NCI-H69 (cell line): ENCODE data around the gene NCKAP5L.
"Not testable (repeated sequence)": the region's sequence is repeated elsewhere in the genome, so short reads cannot be mapped to it uniquely, and the experiment has no call there.

ENCODE experiments used
- DNase-seq: peaks from one replicate; lab custom pipeline; 2025; lab: John Stamatoyannopoulos, UW

NCKAP5L gene

GRCh38 chr12:49798248-49798647 lies 30.0 kb downstream of the NCKAP5L start:
- DNase-seq: no peak

GRCh38 chr12:49797449-49797776 lies 30.8 kb downstream of the NCKAP5L start:
- no peak for DNase-seq

- no peak for DNase-seq
These were observed 31.4 kb downstream of the NCKAP5L start for GRCh38 chr12:49796606-49797448.

DNA sequence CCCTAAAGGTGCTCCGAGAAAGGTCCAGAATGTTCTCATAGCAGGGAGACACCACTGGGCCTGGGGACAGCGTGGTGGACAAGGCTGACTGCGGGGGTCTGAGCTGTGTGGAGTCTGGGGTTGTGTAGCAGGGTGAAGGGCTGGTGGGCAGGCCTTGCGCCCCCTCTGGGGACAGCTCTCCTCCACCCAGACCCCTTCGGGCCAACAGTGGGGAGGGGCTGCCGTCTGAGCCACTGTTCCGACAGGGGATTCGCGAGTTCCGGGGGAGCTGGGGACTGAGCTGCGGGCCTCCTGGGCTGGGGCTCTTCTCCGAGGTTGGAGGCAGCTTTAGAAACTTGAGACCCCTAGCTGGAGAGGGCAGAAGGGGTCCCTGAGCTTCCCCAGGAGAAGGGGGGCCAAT lies 32.1 kb downstream of the NCKAP5L start:
- no peak for DNase-seq

- DNase-seq: no peak
These were observed 32.5 kb downstream of the NCKAP5L start for GRCh38 chr12:49795654-49796105.

- no peak for DNase-seq
These were observed 33.2 kb downstream of the NCKAP5L start for GRCh38 chr12:49794811-49795653.

DNA sequence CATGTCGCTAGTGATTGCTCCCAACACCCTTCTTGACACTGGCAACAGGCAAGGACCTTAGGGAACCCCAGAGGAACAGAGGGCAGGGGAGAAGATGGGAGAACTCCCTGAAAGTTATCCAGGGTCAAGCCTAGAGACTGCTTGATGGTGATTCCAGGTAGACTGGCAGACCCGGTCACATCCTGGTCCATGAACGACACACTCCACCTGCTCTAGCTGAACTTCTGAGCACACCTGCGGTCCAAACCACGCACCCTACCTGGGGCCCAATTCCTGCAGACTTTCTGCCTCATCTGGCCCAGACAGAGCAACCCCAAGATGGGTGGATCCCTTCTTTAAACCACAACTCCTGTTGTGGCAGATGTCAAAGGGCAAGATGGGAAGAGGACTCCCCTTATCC lies 34.2 kb downstream of the NCKAP5L start:
- DNase-seq: no peak

- DNase-seq: no peak
These were observed 34.6 kb downstream of the NCKAP5L start for GRCh38 chr12:49793620-49794019.

DNA sequence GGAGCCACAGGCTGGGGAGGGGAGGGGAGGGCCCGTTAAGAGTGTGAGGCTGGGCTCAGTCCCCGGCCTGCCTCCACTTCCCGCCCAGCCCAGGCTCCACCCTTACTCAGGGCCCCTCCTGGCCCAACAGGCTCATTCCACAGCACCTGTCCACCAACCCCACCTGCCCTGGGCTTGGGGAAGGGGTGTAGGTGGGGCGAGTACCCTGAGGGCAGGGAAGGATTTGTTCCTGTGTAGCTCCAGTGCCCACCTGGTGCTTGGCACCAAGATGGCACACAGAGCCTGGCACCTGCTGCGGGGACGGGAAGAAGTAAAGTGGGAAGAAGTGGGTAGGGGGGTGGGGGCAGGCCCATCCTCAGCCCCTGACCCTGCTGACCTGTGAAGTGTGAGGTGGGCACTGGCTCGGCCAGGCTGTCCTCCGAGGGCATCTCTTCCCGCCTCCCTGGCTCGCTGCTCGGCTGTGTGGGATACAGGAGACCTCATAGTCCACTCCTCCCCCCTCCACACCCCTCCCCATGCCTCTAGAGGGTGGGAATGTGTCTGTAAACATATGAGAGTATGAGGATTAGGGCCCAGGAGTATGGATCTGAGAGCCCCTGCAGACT lies 35.1 kb downstream of the NCKAP5L start:
- DNase-seq: no peak

DNA sequence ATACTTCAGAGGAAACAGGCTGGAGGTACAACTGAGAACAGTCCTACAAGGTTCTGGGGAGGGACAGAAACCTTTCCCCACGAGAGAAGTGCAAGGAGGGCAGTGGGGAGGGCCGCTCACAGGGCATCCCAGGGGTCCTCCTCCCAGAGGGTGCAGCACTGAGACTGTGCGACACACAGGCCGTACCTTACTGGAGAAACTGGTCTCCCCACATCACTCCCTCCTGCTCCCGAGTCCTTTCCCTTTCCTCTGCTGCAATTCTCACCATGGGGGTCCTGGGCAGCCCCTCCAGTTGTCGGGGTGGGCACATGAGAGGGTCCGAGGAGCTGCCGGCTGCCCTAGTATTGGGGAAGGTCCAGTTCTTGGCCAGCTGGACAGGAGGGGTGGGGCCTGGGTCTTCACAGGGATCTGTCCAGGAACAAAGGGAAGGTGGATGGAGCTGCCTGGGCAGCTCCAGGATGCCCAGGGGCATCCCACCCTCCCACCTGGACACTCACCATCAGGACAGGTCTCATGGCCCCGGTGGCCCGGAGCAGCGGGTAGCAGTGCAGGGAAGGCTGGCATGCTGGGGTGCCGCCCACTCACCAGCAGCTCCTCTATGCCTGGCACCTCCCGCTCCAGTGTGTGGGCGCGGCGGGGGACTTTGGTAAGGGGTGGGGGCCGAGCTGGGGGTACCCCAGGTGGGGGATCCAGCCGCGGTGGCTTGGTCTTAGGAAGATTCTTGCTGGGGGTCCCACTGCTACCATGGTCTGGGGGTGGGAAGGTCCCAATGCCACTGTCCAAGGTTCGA lies 35.8 kb downstream of the NCKAP5L start:
- no peak for DNase-seq

DNA sequence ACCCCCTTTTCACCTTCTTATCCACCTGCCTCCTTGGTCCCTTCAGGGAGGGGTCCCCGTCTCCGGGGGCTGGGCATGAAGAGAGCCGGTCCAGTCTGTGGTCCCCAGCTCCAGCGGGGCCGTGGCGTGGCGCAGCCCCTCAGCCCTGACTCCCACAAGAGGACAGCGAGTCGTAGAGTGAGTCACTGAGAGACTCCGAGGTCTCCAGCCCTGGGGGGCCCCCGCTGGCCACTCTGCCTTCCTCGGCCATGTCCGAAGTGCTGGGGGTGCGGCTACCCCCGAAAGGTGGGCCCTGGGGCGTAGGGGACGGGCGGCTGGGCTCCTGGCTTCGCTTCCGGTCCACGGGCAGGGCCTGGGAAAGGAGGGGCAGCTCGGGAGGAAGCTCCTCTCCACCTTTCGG lies 36.5 kb downstream of the NCKAP5L start:
- no peak for DNase-seq

DNA sequence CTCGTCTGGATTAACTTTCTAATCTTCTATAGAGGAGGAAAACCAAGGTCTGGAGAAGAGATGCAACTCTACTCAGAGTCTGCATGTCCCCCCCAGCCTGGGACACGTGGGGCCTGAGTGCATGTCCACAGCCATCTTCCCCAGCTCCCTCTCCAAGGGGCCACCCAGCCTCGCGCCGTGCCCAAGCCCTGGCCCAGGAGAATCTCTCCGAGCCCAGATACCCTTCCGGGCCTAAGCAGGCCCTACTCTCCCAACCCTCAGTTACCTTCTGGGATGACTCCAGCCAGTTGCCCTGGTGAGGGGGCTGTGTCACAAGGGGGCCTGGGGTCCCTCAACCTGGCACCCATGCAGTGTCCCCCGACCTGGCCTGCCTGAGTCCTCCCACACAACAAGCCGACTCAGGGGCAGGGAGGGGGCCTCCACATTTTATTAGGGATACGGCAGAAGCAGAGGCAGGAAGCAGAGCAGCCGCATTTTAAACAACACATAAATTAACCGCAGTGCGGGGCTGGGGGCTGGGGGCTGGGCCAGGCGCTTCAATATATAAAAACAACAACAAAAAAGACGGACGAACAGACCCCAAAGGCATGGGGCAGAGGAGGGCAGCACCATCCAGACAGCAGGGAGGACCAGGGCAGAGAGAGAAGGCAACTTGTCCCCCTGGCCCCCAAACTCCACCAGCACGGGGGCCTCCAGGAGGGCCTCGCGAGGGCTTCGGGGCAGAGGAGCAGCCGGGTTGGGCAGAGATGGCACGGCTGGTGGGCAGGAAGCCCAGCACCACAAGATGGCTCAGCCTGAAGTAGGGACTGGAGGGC lies 37.3 kb downstream of the NCKAP5L start:
- DNase-seq: no peak

DNA sequence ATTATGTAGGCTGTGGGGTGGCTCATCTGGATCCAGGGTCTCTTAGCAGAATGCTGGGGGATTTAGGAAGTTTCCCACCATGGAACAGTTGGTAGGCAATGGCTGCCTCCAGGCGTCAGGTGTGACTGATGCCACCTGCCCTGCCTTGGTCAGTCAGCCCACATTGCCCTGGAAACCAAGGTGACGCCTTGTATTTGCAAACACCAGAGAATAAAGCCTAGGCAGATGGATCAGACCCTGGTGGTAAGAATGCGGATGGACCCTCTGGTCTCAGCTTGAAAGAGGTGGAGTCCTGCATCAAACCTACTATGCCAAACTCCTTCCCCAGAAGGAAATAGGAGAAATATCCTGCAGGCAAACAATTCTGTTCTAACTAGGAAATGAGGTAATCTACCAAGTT lies 38.2 kb downstream of the NCKAP5L start:
- DNase-seq: peak; percentile 82

- no peak for DNase-seq
These were observed 40.5 kb downstream of the NCKAP5L start for GRCh38 chr12:49787672-49788071.

DNA sequence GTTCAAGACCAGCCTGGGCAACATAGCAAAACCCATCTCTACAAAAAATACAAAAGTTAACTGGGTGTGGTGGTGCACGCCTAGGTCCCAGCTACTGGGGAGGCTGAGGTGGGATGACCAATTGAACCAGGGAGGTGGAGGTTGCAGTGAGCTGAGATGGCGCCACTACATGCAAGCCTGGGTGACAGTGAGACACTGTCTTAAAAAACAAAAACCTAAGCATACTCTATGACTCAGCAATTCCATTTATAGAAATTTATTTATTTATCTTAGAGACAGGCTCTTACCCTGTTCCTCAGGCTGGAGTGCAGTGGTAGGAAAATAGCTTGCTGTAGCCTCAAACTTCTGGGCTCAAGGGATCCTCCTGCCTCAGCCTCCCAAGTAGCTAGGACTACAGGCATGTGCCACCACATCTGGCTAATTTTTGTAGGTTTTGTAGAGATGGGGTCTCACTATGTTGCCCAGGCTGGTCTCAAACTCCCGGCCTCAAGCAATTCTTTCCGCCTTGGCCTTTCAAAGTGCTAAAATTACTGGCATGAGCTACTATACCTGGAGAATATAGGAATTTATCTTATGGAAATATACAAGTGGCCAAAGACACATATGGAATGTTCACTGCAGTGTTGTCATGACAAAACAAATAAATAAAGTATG lies 43.3 kb downstream of the NCKAP5L start:
- DNase-seq: no peak

- peak; percentile 44 for DNase-seq
These were observed 44.1 kb downstream of the NCKAP5L start for GRCh38 chr12:49783917-49784676.

DNA sequence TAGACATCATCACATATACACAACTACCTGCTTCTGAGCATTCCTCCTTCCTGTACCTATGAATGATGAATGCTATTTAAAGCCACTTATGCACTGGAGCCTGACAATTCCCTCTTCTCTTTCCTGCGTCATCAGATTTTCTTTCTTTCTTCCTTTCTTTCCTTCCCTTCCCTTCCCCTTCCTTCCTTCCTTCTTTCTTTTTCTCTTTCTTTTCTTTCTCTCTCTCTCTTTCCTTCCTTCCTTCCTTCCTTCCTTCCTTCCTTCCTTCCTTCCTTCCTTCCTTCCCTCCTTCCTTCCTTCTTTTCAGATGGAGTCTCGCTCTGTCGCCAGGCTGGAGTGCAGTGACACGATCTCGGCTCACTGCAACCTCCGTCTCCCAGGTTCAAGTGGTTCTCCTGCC lies 47.3 kb downstream of the NCKAP5L start:
- DNase-seq: not testable (repeated sequence)

DNA sequence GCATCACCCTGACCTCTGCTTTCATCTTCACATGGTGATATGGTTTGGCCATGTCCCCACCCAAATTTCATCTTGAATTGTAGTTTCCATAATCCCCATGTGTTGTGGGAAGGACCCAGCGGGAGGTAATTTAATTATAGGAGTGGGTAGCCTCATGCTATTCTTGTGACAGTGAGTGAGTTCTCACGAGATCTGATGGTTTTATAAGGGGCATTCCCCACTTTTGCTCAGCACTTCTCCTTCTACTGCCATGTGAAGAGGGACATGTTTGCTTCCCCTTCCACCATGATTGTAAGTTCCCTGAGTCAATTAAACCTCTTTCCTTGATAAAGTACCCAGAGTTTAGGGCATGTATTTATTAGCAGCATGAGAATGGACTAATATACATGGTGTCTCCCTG lies 48.6 kb downstream of the NCKAP5L start:
- DNase-seq: peak; percentile 27

DNA sequence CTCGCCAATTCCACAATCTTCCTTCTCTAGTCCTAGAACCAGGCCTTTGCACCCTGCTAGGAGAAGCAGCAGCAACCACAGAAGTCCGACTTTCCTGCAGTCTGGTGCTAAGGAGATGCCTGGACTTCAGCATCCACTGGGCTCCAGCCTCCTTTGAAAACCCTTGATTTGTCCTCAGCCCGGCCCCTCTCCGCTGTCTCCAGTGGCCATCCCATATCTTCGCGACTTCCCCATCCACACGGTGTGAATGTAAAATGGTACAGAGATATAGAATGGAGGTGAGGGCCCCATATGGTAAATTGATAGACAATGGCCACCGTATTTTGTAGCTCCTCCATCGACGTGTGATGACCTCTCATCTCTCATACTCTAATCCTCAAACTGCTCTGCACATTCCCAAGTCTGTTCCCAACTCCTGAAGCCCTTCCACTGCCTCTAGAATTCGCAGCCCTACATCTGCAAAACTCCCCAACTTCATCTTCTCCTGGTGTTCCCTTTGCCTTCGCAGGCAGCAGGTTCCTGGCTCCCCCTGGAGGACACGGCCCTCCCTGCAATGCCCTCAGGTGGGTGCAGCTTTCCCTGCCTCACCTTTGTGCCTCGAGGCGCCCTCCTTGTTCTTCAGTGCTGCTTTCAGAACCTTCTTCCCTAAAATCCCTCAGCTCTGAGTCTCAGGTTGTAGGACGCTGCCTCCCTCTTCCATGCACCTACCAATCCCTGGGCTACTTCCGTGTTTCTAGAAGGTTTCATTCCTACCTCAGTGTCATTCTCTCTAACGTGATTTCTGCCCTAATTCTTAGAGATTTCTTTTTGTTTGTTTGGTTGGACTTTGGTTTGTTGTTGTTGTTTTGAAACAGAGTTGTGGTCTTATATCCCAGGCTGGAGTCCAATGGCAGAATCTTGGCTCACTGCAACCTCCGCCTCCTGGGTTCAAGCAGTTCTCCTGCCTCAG lies 50.1 kb downstream of the NCKAP5L start:
- DNase-seq: peak; percentile 69
